ENCODE data around the gene TNS2.
A peak's percentile ranks its signal among the peaks of the same experiment; 100 is the strongest.

TNS2 gene

GRCh38 chr12:53068811-53069585 lies 19.1 kb downstream of the TNS2 start:
- no peak for DNase-seq

DNA sequence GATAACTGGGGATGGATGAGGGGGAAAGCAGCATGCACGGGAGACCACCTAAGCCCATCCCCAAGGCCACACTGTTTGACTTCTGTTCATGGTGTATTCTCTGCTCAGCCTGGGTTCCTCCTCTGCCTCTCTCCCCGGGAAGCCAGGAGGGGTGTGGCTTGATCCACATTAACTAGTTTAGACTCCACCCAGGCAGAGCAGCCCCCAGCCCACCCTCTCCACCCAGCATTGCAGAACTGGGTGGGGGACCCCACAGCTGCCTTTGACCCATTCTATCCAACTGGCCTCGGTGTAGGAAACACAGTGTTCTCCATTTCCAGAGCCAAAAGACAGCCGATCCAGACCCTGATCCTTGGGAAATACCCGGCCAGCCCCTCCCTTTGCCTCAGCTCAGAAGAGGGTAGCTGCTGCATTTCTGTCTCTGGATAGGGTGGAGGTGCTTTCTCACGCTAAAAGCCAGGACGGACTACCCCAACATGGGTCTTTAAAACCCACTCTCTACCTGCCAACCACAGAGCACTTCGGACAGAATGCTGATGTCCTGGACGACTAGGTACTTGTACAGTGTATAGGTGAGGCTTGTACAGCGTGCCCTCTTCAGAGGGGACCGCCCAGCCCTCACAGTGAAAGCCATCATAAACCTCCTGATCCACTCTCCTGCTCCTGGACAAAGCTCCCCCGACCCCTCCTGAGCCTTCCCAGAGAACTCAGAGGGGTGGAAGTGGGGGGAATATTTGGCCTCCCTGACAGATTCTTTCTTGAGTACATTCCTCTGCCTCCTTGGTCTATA lies 20.0 kb downstream of the TNS2 start:
- no peak for DNase-seq

- DNase-seq, result no peak
Observed at GRCh38 chr12:53070877-53071492, 21.1 kb downstream of the TNS2 start.

DNA sequence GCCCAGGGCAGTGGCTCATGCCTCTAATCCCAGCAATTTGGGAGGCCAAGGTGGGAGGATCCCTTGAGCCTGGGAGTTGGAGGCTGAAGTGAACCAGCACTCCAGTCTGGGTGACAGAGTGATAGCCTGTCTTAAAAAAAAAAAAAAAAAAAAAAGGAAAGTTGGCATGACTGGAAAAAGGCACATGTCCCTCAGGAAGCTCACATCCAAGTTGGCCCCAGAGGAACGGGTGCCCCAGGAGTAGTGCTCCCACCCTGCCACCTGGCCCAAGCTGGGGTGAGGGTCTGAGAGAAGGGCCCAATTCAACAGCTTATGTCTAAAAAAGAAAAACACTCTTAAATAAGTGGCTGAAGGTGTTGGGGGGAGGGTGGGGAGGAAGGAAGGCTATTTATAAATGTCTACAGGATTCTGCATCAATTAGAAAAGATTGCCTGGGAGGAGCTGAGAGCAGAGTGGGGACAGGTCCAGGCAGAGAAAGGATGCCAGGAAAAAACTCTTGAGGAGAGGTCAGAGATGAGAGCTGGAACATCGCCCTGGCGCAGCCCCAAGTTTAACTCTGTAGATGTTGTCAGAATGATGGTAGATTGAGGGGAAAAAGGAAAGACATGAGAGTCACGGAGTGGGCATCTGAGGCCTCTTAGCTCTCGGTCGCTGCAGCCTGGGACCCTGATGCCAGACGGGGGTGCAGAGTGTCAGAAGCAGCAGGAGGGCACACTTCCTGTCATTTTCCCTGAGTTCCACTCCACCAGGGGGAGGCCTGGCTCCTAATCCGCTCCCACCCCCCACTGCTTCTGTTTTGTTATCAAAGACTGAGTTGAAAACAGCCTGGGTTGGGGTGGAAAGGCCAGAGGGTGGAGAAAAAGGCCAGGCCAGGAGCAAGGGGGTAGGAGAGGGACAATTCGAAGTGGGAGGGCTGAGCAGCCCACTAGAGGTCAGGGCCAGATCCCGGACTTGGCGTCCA lies 22.0 kb downstream of the TNS2 start:
- no peak for DNase-seq

GRCh38 chr12:53073881-53074280 lies 24.0 kb downstream of the TNS2 start:
- no peak for DNase-seq

GRCh38 chr12:53074283-53074998 lies 24.6 kb downstream of the TNS2 start:
- DNase-seq, result no peak

GRCh38 chr12:53074999-53075370 lies 25.1 kb downstream of the TNS2 start:
- DNase-seq, result no peak

GRCh38 chr12:53076461-53076860 lies 26.6 kb downstream of the TNS2 start:
- DNase-seq, result no peak

DNA sequence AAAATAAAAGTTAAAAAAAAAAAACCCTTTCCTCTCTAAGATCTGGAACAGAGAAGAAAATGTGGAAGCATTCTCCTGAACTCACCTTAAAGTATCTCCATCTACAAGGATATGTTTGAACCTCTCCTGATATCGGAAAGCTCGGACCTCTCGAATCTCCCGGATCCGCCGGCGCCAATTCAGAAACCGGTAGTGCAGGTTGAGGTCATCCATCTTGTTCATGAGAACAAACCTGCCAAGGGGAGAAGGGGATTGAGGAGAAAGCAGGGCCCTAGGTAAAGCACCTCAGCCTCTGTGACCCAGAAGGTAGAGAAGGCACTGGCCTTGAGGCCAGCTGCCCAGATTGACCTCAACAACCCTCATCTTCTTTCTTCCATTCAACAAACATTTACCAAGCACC lies 27.2 kb downstream of the TNS2 start:
- no peak for DNase-seq

DNA sequence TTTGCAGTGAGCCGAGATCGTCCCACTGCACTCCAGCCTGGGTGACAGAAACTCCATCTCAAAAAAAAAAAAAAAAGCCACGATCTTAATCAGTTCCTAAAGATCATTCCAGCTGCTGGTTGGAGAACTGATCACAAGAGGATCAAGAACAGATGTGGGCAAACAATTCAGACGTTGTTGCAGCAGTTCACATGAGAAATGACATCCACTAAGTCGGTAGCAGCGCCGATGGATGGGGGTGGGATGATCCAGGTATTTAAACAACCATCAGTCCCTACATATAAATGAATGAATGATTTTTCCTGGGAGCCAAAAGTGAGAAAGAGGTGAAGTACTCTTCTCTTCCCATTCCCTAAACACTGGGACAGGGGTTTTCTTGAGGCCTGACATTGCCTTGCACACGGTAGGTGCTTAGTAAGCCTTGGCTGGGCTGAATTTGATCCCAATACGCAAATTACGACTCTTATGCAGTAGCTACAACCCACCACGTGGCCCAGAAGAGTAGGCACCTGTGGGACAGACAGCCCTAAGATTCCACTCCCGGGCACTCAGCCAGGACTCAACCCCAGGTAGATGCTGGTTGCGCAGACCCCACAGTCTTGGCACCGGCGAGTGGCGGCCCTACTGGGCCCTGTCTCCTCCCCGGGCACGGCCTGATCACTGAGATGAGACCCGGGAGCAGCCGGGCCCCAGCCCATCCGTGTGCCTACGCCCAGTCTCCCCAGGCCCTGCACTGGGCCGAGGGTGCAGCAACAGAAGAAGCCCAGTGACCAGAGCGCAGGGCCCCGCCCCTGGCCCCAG lies 28.8 kb downstream of the TNS2 start:
- no peak for DNase-seq

DNA sequence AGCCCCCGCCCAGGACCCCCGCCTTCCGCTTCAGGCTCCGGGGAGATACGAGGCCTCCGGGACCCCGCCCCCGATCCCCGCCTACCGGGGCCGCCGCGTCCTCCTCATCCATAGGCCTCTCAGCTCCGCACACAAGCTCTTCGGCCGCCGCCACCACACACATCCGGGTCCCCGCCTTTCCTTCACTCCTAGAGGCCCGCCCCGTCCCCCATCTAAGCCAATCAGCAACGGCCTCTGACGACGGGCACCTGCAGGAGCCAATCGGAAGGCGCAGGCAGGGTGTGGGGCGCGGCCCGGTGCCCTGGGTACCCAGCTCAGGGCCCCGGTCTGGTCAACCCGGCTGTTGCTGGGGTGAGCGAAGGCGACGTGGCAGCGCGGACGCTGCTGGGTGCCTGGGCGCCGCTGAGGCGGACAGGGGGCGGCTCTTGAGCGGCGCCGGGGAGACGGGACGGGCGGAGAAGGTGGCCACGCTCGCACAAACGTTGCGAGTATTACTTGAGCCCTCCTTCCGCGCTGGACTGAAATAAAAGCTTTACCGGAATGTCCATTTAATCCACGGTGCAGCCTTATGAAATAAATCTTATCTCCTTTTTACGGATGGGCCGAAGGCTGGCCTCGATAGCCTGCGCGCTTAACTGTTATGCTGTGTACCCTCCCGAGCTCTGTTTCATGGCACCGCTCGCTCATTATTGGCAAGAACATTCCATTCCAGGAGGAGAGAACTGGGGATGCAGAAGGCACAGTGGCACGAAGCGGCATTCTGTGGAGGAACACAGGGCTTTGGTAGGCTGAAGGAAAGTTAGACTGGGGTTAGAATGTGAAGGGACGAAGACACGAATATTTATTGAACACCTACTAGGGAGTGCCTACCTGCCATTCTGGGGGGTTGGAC lies 29.6 kb downstream of the TNS2 start, which contains the start of gene SPRYD3:
Gene SPRYD3, minus strand, starts transcription at position 165 of the 892 bp plus-strand sequence. Its CDS starts 57 bp downstream, at position 108.
- DNase-seq, result peak; percentile 98

GRCh38 chr12:53082637-53083175 lies 32.8 kb downstream of the TNS2 start:
- DNase-seq, result no peak

- DNase-seq, result no peak
Observed at GRCh38 chr12:53086361-53086760, 36.5 kb downstream of the TNS2 start.

GRCh38 chr12:53090105-53090504 lies 40.2 kb downstream of the TNS2 start:
- DNase-seq, result no peak

DNA sequence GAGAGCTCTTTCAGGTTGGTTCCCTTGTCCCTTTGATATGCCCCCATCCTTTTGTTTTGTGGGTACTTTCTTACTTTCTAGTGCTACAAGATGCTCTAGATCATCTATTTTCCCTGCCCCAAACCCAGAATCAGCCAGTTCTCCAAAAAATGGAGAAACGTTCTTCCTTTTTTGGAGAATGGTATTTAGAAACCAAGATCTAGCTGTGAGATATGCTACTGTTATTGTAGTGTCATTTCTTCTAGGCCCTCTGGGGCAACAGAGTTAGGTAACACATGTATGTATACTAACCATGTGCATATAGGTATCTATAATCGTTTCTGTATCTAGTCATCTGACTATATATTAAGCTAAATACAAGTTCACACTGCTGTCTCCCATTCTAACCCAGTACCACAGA lies 40.7 kb downstream of the TNS2 start:
- DNase-seq, result no peak

DNA sequence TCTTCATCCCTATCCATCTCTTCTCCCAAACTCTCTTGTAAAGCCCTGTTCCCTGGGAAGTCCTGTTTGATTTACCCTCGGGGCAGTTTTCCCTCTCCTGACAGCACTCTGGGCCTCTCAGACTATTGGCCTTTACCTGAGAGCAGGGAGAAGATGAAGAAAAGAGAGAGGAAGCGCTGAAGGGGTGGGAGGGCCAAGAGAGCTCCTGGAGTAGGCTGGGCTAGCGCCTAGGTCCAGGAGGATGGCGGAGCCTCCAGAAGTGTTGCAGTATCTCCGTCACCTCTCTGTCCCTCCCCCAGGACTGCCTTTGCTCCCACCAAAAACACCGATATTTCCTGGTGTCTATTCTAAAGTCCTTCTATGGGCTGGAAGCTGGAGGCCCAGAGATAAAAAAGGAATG lies 41.9 kb downstream of the TNS2 start:
- DNase-seq, result no peak

- no peak for DNase-seq
Observed at GRCh38 chr12:53093777-53094393, 44.0 kb downstream of the TNS2 start.

- DNase-seq, result no peak
Observed at GRCh38 chr12:53094394-53094787, 44.5 kb downstream of the TNS2 start.

Data from T1000 (cell line).